Endothelial cell (in vitro differentiated cells): ENCODE data around the gene TXNL4B. TPM values are rescaled to one million over a fixed set of nuclear protein-coding genes. Genes with fewer than 3 reads are reported as not detected.
"Not testable (repeated sequence)": the region's sequence is repeated elsewhere in the genome, so short reads cannot be mapped to it uniquely, and the experiment has no call there.

ENCODE experiments used
- DNase-seq: peaks from one replicate; pipeline ENCODE4 v3.0.0; 2021; ENCODE audit warnings: low spot score
- H3K27ac Mint-ChIP-seq: one replicate; pipeline ENCODE4 v1.8.0; 2021; ENCODE audit warnings: mixed read lengths, inconsistent platforms; ENCODE audit not compliant: unreplicated experiment
- H3K27me3 Mint-ChIP-seq: one replicate; pipeline ENCODE4 v1.8.0; 2021; ENCODE audit warnings: mild to moderate bottlenecking, moderate library complexity, mixed read lengths, inconsistent platforms; ENCODE audit not compliant: unreplicated experiment
- H3K36me3 Mint-ChIP-seq: one replicate; pipeline ENCODE4 v1.8.0; 2021; ENCODE audit warnings: mild to moderate bottlenecking, low read depth, mixed read lengths, inconsistent platforms; ENCODE audit not compliant: unreplicated experiment
- H3K4me1 Mint-ChIP-seq: one replicate; pipeline ENCODE4 v1.8.0; 2021; ENCODE audit warnings: mild to moderate bottlenecking, mixed read lengths, inconsistent platforms; ENCODE audit not compliant: unreplicated experiment
- H3K4me3 Mint-ChIP-seq: one replicate; pipeline ENCODE4 v1.8.0; 2021; ENCODE audit warnings: mild to moderate bottlenecking, mixed read lengths, inconsistent platforms; ENCODE audit not compliant: unreplicated experiment
- H3K9me3 Mint-ChIP-seq: one replicate; pipeline ENCODE4 v1.8.0; 2021; ENCODE audit warnings: mixed read lengths, inconsistent platforms; ENCODE audit not compliant: unreplicated experiment
- CTCF ChIP-seq: fragments of 200-600 bp; sonication (generic); IDR thresholded peaks from one replicate; pipeline ENCODE4 v1.5.0; 2021; ENCODE audit warnings: antibody characterized with exemption; ENCODE audit not compliant: unreplicated experiment
- total RNA-seq: library from RNA; stranded (reverse); fragmentation: NEBNext Ultra II Directional; extraction: Animal tissue kit (Norgen Biotek cat#: 25700); gene quantifications from one replicate; pipeline ENCODE4 v1.2.1, GENCODE V29; 2021; ENCODE audit not compliant: unreplicated experiment

TXNL4B gene
- total RNA-seq, 1 donor from 2014 or later: 10.9 TPM

GRCh38 chr16:72092832-72093447 lies 480 bp downstream of the TXNL4B start:
- peak overlapping the region; percentile 97 for H3K27ac Mint-ChIP-seq
- H3K4me1 Mint-ChIP-seq: peaks cover 33% of the 10 kb centered on the region
- H3K27me3 Mint-ChIP-seq: peaks cover 9% of the 10 kb centered on the region
- H3K36me3 Mint-ChIP-seq: peaks cover 37% of the 10 kb centered on the region
- no peak for TF ChIP-seq CTCF
- H3K9me3 Mint-ChIP-seq: no peaks in the 10 kb centered on the region
- H3K4me3 Mint-ChIP-seq: peak overlapping the region; percentile 98
- peak; percentile 17 for DNase-seq

DNA sequence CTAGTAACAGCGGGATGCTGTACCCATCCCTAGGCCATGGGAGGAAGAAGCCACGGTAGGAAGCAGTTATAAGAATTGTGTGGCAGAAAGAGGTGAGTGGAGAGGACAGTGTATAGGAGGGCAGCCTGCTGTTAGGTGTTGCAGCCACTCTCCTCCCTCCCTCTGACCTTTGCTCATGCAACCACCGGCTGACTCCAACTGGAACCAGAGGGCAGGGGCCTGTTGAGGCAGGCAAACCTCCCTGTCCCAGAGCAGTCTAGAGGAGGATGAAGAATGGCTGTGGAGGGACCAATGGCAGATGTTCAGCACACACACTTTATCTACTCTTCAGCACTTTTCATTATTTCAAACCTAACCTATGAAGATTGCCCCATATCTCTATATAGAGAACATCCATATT lies 2.2 kb downstream of the TXNL4B start:
- no peak for DNase-seq
- Mint-ChIP-seq H3K27ac (peak overlapping the region; percentile 44), H3K36me3 (peaks cover 31% of the 10 kb centered on the region), H3K9me3 (no peaks in the 10 kb centered on the region), H3K27me3 (peaks cover 7% of the 10 kb centered on the region), H3K4me3 (no peak overlapping the region), H3K4me1 (peaks cover 33% of the 10 kb centered on the region)
- no peak for TF ChIP-seq CTCF

DNA sequence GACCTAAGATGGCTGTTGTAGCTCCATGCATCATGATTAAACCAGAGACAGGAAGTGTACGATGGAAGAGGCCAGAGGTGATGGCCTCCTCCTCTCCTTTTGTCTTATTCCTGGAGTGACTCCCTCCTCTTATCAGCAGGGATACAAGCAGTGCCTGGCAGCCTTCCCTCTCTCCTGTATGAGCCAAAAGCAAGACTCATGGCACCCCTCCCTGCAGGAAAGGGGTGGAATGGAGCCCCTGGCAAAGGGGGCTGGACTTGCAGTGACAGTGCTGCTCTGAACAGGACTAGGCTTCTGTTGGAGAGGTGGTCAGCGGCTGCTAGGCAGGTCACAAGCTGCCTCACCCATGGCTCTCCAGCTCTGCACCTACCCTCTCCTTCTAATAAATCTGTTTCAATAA lies 8.4 kb downstream of the TXNL4B start:
- Mint-ChIP-seq H3K9me3 (no peaks in the 10 kb centered on the region), H3K27me3 (peaks cover 3% of the 10 kb centered on the region), H3K4me1 (no peaks in the 10 kb centered on the region), H3K36me3 (peaks cover 50% of the 10 kb centered on the region), H3K27ac (no peak overlapping the region), H3K4me3 (peak overlapping the region; percentile 78)
- DNase-seq: no peak
- TF ChIP-seq CTCF: no peak

GRCh38 chr16:72084445-72084844 lies 9.0 kb downstream of the TXNL4B start:
- Mint-ChIP-seq H3K4me3 (peak overlapping the region; percentile 78), H3K4me1 (no peaks in the 10 kb centered on the region), H3K9me3 (no peaks in the 10 kb centered on the region), H3K27me3 (peaks cover 3% of the 10 kb centered on the region), H3K36me3 (peaks cover 45% of the 10 kb centered on the region), H3K27ac (no peak overlapping the region)
- TF ChIP-seq CTCF: no peak
- DNase-seq: no peak

DNA sequence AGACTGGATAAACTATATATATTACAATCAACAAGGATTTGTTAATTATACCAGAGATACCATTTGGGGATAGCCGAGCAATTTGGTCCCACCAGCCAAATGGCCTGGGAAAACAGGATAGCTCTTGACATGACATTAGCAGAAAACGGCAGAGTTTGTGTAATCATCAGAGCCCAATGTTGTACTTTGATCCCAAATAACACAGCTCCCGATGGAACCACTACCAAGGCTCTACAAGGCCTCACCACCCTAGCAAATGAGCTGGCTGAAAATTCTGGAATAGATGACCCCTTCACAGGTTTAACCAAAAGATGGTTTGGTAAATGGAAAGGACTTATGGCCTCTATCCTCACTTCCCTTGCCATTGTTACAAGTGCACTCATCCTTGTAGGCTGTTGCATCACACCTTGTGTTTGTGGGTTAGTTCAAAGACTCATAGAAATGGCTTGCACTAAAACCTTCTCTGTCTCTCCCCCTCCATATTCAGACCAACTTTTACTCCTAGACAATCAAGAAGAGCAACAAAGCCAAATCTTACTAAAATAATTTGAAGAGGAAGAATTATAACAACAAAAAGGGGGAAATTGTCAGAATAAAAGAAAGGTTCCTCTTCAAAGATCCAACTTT lies 9.5 kb downstream of the TXNL4B start:
- DNase-seq: no peak
- Mint-ChIP-seq H3K4me3 (peak overlapping the region; percentile 78), H3K27me3 (peaks cover 3% of the 10 kb centered on the region)

DNA sequence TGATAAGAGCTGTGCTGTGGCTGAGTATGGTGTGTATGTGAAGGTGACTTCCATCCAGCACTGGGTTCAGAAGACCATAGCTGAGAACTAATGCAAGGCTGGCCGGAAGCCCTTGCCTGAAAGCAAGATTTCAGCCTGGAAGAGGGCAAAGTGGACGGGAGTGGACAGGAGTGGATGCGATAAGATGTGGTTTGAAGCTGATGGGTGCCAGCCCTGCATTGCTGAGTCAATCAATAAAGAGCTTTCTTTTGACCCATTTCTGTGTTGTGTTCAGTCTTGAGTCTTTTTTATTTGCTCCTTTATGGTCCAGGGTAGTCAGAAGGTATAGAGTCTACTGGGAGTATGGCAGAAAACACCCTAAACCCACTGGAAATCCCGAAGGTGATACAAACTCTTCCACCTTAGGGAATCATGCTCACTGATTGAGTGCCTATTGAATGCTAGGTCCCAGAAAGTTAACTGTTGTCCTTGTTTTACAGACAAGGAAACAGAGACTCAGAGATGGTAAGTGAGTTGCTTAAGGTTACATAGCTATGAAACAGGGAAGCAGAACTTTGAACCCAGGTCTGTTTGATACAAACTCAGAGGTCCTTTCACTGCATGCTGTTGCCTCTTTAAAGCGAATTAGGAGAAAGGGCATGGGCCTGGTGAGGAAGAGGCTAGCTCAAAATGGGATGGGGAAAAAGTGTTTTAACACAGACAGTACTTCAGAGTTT lies 16.3 kb downstream of the TXNL4B start:
- H3K4me1 Mint-ChIP-seq, H3K9me3 Mint-ChIP-seq, H3K27ac Mint-ChIP-seq, DNase-seq, H3K4me3 Mint-ChIP-seq, H3K27me3 Mint-ChIP-seq: not testable (repeated sequence)
- H3K36me3 Mint-ChIP-seq: peaks cover 13% of the 10 kb centered on the region

More for the DNA sequence above, 9.5 kb downstream of the TXNL4B start:
- Mint-ChIP-seq H3K9me3 (no peaks in the 10 kb centered on the region), H3K36me3 (peaks cover 39% of the 10 kb centered on the region), H3K27ac (no peak overlapping the region), H3K4me1 (no peaks in the 10 kb centered on the region)
- no peak for TF ChIP-seq CTCF

GRCh38 chr16:72075067-72075466 lies 18.4 kb downstream of the TXNL4B start:
- not testable (repeated sequence) for H3K4me3 Mint-ChIP-seq, H3K27ac Mint-ChIP-seq, DNase-seq, H3K36me3 Mint-ChIP-seq, H3K27me3 Mint-ChIP-seq, H3K9me3 Mint-ChIP-seq
- peaks cover 21% of the 10 kb centered on the region for H3K4me1 Mint-ChIP-seq
